ENCODE data around the gene PNPLA8.
"Not testable (repeated sequence)": the region's sequence is repeated elsewhere in the genome, so short reads cannot be mapped to it uniquely, and the experiment has no call there.

Gene PNPLA8

DNA sequence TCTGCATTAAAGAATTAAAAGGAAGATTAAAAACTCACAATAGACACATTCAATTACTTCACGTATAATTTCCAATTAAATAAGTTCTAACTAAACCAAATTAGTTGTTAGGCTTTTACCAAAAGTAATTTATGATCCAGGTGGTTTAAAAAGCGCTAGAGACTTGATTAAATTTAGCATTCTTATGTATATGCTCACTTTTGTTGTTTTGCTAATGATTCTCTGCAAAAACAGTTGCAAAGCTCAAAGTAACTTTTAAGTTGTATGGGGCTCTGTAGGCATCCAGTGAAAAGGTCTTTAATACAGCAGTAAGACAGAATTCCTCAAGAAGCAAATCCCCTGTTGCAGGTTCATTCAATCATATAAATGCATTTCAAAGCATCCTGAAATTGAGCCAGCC is 15.5 kb upstream of the PNPLA8 start:
- TF ChIP-seq JUND (IDR thresholded peaks at IDR 0.05; ENCODE audit: low read depth), result no peak
- in situ Hi-C loops (cut with HindIII; ENCODE audit: low pct_unique_long_range_greater_than_20kb, low sequenced_read_pairs), result no loop called here
- no peak for DNase-seq (ENCODE audit: low read depth in 1 of 2, low spot score in 1 of 2)

DNA sequence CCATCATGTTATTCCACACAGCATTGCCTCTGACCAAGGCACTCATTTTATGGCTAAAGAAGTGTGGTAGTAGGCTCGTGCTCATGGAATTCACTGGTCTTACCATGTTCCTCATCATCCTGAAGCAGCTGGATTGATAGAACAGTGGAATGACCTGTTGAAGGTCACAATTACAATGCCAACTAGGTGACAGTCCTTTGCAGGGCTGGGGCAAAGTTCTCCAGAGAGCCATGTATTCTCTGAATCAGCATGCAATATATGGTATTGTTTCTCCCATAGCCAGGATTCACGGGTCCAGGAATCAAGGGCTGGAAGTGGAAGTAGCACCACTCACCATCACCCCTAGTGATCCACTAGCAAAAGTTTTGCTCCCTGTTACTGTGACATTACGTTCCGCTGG is 12.8 kb upstream of the PNPLA8 start:
- in situ Hi-C loops (cut with HindIII; ENCODE audit: low pct_unique_long_range_greater_than_20kb, low sequenced_read_pairs); DNase-seq (ENCODE audit: low read depth in 1 of 2, low spot score in 1 of 2): not testable (repeated sequence)

DNA sequence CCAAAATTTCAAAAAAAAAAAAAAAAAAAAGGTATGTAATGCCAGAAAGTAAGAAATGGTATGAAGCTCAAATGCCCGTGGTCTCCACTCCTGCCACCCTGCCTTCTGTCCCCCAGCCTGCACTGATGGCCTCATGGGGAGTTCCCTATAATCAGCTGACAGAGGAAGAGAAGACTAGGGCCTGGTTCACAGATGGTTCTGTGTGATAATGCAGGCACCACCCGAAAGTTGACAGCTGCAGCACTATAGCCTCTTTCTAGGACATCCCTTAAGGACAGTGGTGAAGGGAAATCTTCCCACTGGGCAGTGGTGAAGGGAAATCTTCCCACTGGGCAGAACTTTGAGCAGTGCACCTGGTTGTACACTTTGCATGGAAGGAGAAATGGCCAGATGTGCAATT is 12.3 kb upstream of the PNPLA8 start:
- DNase-seq (ENCODE audit: low read depth in 1 of 2, low spot score in 1 of 2); in situ Hi-C loops (cut with HindIII; ENCODE audit: low pct_unique_long_range_greater_than_20kb, low sequenced_read_pairs): not testable (repeated sequence)

DNA sequence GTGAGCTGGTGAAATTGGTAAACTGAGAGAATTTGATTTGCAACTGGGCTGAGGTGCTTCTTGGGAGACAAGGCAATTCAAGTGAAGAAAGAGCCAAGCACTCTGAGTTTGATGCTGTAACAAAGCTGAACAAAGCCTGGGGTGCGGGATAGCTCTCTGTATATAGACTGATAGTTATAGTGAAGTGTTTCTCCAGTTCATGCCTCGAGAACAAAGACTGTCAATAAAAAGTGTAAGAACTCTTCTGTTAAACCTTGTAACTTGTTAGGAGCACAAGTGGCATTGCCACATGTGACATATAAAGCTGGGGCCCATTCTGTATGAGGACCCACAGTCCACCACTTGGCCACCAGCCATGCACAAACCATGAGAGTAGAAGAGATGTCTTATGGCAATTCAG is 11.3 kb upstream of the PNPLA8 start:
- in situ Hi-C loops (cut with HindIII; ENCODE audit: low pct_unique_long_range_greater_than_20kb, low sequenced_read_pairs), result no loop called here
- no peak for TF ChIP-seq JUND (IDR thresholded peaks at IDR 0.05; ENCODE audit: low read depth)
- DNase-seq (ENCODE audit: low read depth in 1 of 2, low spot score in 1 of 2), result no peak

DNA sequence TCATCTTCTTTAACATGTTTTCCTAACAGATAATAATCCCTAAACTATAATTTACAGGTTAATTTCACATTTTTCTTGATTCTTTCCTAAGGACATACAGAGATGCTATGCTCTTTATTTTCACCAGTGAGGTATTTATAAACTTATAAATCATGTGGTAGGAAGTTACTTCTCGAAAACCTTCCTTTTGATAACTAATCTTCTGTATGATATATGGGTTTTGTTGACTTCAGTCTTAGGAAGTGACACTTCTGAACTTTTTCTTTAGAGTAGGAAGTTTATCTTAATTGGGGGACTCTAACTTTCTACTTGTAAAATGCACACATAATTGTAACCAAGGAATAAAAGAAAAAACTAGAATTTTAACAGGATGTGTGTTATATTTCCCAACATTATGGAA is 9.8 kb upstream of the PNPLA8 start:
- no peak for DNase-seq (ENCODE audit: low read depth in 1 of 2, low spot score in 1 of 2)
- in situ Hi-C loops (cut with HindIII; ENCODE audit: low pct_unique_long_range_greater_than_20kb, low sequenced_read_pairs), result no loop called here

DNA sequence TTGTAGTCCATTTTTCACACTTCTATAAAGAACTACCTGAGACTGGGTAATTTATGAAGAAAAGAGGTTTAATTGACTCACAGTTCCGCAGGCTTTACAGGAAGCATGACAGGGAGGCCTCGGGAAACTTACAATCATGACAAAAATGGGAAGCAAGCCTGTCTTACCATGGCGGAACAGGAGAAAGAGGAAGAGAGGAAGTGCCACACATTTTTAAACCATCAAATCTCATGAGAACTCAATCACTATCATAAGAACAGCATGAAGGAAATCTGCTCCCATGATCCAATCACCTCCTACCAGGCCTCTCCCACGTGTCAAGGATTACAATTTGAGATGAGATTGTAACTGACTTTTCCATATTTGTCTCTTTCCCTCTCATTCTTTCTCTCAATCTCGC is 9.3 kb upstream of the PNPLA8 start:
- no peak for TF ChIP-seq JUND (IDR thresholded peaks at IDR 0.05; ENCODE audit: low read depth)
- in situ Hi-C loops (cut with HindIII; ENCODE audit: low pct_unique_long_range_greater_than_20kb, low sequenced_read_pairs), result no loop called here
- no peak for DNase-seq (ENCODE audit: low read depth in 1 of 2, low spot score in 1 of 2)

More for the DNA sequence above, 9.8 kb upstream of the PNPLA8 start:
- TF ChIP-seq JUND (IDR thresholded peaks at IDR 0.05; ENCODE audit: low read depth), result no peak

DNA sequence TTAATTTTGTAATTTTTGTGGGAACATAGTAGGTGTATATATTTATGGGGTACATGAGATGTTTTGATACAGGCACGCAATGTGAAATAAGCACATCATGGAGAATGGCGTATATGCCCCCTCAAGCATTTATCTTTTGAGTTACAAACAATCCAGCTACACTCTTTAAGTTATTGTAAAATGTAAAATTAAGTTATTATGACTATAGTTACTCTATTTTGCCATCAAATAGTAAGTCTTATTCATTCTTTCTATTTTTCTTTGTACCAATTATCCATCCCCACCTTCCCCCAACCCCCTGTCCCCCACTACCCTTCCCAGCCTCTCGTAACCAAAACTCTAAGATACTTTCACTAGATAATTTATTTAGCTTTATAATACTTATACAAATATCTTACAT is 7.8 kb upstream of the PNPLA8 start:
- DNase-seq (ENCODE audit: low read depth in 1 of 2, low spot score in 1 of 2), result no peak
- in situ Hi-C loops (cut with HindIII; ENCODE audit: low pct_unique_long_range_greater_than_20kb, low sequenced_read_pairs), result no loop called here
- TF ChIP-seq JUND (IDR thresholded peaks at IDR 0.05; ENCODE audit: low read depth), result no peak

DNA sequence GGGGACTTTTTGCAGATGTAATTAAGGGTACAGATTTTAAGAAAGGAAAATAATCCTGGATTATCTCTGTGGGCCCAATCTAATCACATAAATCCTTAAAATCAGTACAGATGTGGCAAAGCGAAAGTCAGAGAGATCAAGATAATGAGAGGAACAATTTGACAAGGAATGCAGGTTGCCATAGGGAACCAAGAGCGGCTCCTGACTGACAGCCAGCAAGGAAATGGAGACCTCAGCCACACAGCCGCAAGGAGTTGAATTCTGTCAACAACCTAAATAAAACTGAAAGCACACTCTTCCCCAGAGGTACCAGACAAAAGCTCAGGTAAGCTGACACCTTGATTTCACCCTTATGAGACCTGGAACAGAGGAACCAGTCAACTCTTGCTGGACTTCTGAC is 3.4 kb upstream of the PNPLA8 start:
- in situ Hi-C loops (cut with HindIII; ENCODE audit: low pct_unique_long_range_greater_than_20kb, low sequenced_read_pairs), result no loop called here
- DNase-seq (ENCODE audit: low read depth in 1 of 2, low spot score in 1 of 2), result peak in 1 of 2 experiments; percentile 47
- TF ChIP-seq JUND (IDR thresholded peaks at IDR 0.05; ENCODE audit: low read depth), result no peak

DNA sequence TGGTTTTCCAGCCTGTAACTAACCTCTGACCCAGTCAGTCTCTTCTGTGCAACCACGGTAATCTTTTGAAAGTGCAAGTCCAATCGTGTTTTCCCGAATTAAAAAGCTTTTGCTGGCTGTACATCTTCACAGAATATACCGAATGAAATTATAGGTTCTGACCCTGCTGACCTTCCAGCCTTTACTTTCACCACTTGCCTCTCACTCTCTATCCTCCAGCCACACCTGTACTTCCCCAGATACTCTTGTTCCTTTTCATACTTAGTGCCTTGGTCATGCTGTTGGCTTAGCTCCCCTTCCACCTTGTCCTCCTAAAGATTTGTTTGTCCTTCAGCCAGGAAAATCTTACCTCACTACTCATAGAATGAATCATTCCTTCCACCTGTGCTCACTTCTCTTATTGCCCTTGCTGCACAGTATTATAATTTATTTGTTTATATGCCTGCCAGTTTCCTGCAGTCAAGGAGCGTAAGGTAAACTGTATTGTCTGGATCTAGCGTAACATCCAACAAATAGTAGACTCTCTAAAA is 2.3 kb upstream of the PNPLA8 start:
- in situ Hi-C loops (cut with HindIII; ENCODE audit: low pct_unique_long_range_greater_than_20kb, low sequenced_read_pairs), result no loop called here
- no peak for TF ChIP-seq JUND (IDR thresholded peaks at IDR 0.05; ENCODE audit: low read depth)
- no peak for DNase-seq (ENCODE audit: low read depth in 1 of 2, low spot score in 1 of 2)

DNA sequence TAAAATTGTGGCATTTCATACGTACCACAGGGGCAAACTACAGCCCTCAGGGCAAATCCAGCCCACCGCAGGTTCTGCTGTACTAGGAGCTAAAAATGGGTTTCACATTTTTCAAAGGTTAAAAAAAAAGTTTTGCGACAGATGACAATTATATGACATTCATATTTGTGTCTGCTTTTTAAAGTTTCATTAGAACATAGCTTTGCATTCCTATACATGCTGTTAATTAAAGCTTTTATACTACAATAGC is 758 bp upstream of the PNPLA8 start:
- in situ Hi-C loops (cut with HindIII; ENCODE audit: low pct_unique_long_range_greater_than_20kb, low sequenced_read_pairs), result no loop called here
- DNase-seq (ENCODE audit: low read depth in 1 of 2, low spot score in 1 of 2), result no peak
- no peak for TF ChIP-seq JUND (IDR thresholded peaks at IDR 0.05; ENCODE audit: low read depth)

DNA sequence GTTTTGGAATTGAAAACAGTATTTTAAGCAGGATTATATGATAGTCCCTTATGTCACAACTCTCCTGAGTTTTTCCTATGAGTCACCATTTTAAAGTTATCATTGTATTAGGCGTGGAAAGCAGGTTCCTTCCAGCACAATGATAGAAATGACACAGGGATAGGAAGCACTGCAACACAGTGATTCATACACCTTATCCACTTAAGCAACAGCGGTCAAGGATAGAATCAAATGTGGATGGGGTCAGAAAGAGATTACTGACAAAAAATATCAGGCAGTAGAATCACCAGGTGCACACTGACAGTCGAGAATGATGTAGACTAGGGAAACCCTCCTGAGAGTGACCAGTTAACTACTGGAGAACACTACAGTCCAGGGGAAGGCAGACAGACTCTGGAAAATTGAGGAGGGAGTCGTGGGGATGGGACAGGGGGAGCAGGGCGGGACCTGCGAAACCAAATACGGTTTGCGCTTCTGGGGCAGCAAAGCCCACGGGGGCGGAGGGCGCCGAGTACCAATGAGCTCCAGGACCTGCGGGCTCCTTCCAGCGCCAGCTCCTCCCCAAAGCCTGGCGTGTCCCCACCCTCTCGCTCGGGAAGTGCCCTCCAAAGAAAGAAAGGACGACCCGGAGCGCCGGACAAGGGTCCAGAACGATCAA is 479 bp downstream of the PNPLA8 start:
- in situ Hi-C loops (cut with HindIII; ENCODE audit: low pct_unique_long_range_greater_than_20kb, low sequenced_read_pairs), result no loop called here

DNA sequence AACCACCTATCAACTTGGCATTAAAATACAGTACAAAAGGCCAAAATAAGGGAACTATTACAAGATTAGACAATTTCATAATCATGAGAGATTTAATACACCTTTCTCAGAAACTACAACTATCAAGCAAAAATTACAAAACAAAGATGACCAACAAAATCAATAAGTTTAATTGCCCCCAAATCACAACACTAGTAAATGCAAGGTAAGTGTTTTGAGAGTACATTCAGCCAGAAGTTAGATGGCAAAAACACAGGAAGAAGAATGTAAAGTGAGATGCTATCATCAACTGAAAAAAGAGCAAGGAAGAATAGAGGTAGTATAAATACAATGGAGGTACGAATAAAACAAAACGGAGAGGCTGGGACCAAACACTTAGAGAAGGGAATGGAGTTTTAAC is 3.2 kb downstream of the PNPLA8 start:
- TF ChIP-seq JUND (IDR thresholded peaks at IDR 0.05; ENCODE audit: low read depth), result no peak
- in situ Hi-C loops (cut with HindIII; ENCODE audit: low pct_unique_long_range_greater_than_20kb, low sequenced_read_pairs), result no loop called here
- DNase-seq (ENCODE audit: low read depth in 1 of 2, low spot score in 1 of 2), result no peak

More for the DNA sequence above, 479 bp downstream of the PNPLA8 start:
- peak in 1 of 2 experiments; percentile 53 for DNase-seq (ENCODE audit: low read depth in 1 of 2, low spot score in 1 of 2)
- no peak for TF ChIP-seq JUND (IDR thresholded peaks at IDR 0.05; ENCODE audit: low read depth)

DNA sequence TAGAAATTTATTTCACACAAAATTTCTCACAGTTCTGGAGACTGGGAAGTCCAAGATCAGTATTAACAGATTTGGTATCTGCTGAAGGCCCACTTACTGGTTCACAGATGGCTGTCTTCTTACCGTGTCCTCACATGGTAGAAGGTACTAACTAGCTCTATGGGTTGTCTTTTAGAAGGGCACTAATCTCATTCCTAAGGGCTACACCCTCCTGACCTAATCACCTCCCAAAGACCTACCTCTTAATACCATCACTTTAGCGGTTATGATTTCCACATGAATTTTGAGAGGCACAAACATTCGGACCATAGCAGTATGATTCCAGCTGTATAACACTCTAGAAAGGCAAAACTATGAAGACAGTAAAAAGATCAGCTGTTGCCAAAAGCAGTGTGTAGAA is 8.0 kb downstream of the PNPLA8 start:
- in situ Hi-C loops (cut with HindIII; ENCODE audit: low pct_unique_long_range_greater_than_20kb, low sequenced_read_pairs), result no loop called here
- no peak for TF ChIP-seq JUND (IDR thresholded peaks at IDR 0.05; ENCODE audit: low read depth)
- no peak for DNase-seq (ENCODE audit: low read depth in 1 of 2, low spot score in 1 of 2)

DNA sequence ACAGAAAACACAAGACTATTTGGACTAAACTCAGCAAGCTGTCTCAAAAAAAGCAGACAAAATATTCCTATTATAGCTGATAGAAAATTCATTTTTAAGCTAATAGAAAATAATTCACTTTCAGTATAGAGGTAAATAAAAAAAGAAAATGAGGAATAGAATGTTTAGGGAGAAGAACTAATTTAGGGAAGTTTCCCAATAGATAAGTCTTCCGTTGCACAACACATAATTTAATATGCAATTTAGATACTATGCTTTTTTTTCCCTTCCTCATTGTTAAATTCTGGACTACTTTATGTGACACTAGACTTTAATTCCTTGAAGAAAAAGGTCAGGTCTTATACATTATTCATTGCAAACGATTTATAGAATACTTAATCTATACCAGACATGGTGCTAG is 10.3 kb downstream of the PNPLA8 start:
- TF ChIP-seq JUND (IDR thresholded peaks at IDR 0.05; ENCODE audit: low read depth), result no peak
- in situ Hi-C loops (cut with HindIII; ENCODE audit: low pct_unique_long_range_greater_than_20kb, low sequenced_read_pairs), result no loop called here
- DNase-seq (ENCODE audit: low read depth in 1 of 2, low spot score in 1 of 2), result no peak
